IPS-18c (cell line): ENCODE data around the gene OSR1.
A peak's percentile ranks its signal among the peaks of the same experiment; 100 is the strongest.

Experiments
- H3K4me3 ChIP-seq: 2 replicates; pipeline ENCODE4 v1.7.0; 2013; ENCODE audit warnings: low read depth, mild to moderate bottlenecking, low read length, moderate library complexity; ENCODE audit not compliant: insufficient read depth
- H3K9me3 ChIP-seq: one replicate; pipeline ENCODE4 v1.6.1; 2013; ENCODE audit warnings: mild to moderate bottlenecking, low read length, moderate library complexity; ENCODE audit not compliant: control insufficient read depth, insufficient read depth

The OSR1 gene

DNA sequence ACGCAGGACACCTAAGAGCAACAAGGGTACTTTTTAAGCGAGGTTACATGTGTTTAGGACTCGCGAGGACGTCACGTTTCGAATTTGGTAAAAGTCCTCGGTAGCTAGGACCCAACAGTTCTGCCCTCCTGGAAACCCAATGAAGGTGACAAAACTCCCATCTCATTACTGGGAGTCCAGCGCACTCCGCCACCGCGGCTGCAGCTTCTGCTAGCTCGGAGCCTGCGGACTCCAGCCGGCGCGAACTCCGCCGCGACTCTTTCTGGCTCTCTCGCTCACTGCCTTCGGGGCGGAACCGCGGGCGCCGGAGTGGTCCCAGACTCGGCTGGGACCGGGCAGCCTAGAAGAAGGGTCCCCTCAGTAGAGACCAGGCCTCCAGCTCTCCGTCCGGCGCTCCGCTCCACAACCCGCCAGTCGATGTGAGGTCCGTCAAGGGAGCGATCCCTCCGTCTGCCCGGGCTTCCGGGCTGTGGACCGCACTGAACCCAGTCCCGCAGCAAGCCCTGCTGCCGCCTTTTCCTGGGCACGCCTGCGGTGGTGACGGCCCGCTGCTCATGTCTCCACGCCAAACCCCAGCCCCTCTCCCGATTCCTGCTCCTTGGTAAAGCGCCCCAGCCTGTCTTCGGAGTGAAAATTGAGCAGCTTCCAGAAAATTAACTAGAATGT, 3.0 kb upstream of the OSR1 start:
- Histone ChIP-seq H3K4me3 (peak overlapping the region; percentile 29; the same call in 1 of the 2 replicates), H3K9me3 (peaks cover 3% of the 10 kb centered on the region)

DNA sequence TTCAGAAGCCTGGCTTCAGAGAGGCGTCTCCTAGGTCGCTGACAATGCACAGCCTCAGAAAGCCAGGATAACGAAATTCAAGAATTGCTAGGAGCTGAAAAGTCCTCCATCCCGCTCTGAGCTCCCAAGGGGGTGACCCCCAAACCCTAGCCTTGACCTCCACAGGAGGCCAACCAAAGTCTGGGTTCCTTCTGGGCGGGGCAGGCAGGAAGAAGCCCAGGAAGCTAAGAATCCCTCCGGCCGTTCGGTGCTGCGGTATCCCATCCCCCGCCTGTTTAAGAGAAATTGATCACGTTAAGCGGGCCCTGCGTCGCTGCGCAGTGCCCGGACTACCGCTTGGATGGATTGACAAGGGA, 2.5 kb upstream of the OSR1 start:
- 0 out of 2 replicates have a peak overlapping the region, but pooled peaks have one; percentile 29 for H3K4me3 ChIP-seq
- peaks cover 3% of the 10 kb centered on the region for H3K9me3 ChIP-seq

GRCh38 chr2:19360266-19360965, 2.0 kb upstream of the OSR1 start:
- H3K9me3 ChIP-seq = peaks cover 3% of the 10 kb centered on the region
- H3K4me3 ChIP-seq = no peak overlapping the region

GRCh38 chr2:19359456-19359855, 1.0 kb upstream of the OSR1 start:
- H3K9me3 ChIP-seq = peaks cover 3% of the 10 kb centered on the region
- no peak overlapping the region for H3K4me3 ChIP-seq

DNA sequence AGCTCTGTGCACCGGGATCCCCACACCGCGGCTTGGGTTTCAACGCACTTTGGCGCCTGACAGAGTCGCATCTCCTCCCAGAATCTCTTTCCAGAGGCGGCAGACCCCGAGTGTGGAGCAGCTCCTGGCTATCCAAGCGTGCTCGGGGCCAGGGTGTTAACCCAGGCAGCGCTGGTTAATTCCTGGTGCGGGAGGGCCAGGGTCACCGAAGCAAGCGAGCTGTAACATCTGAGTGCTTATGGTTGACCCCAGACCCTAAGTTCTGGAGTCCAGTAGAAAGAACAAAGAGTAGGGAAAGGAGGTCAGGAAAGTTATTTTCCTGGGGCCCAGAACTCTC, 566 bp upstream of the OSR1 start:
- Histone ChIP-seq H3K4me3 (peak overlapping the region; percentile 60), H3K9me3 (peaks cover 3% of the 10 kb centered on the region)

- Histone ChIP-seq H3K9me3 (peaks cover 3% of the 10 kb centered on the region), H3K4me3 (peak overlapping the region; percentile 58)
These were observed 801 bp downstream of the OSR1 start for GRCh38 chr2:19357402-19358241.

- peaks cover 1% of the 10 kb centered on the region for H3K9me3 ChIP-seq
- peak overlapping the region; percentile 20; the same call in 1 of the 2 replicates for H3K4me3 ChIP-seq
These were observed 1.6 kb downstream of the OSR1 start for GRCh38 chr2:19356545-19357401.

DNA sequence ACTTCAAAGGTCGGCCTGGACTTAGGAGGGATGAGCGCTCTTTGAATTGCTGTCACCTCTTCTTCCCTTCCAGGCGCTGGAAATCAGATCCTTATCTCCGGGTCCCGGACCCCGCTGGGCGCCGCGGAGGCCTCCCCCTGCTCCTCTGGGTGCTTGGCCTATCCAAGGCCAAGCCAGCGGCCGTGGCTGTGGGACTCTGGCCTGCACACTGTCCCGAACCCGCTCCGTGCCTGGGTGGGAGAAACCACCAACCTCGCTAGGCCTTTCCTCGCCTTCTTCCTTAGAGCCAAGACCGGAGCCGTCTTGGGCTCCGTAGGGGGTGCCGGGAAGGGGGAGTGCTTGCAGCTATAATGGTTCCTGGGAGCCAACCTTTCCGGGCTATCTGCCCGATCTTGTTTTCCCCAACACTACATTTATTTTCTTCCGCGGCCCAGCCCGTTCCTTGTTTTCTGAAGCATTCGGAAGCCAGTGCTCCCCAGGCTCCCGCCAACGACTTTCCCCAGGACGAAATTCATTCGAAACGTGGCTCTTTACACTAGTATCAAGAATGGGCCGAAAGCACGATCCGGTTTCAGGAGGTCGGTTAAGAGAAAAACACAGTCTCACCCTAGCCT, 2.4 kb downstream of the OSR1 start:
- 0 out of 2 replicates have a peak overlapping the region, but pooled peaks have one; percentile 9 for H3K4me3 ChIP-seq
- no peaks in the 10 kb centered on the region for H3K9me3 ChIP-seq

- Histone ChIP-seq H3K9me3 (no peaks in the 10 kb centered on the region), H3K4me3 (no peak overlapping the region)
These were observed 3.0 kb downstream of the OSR1 start for GRCh38 chr2:19355416-19355821.

DNA sequence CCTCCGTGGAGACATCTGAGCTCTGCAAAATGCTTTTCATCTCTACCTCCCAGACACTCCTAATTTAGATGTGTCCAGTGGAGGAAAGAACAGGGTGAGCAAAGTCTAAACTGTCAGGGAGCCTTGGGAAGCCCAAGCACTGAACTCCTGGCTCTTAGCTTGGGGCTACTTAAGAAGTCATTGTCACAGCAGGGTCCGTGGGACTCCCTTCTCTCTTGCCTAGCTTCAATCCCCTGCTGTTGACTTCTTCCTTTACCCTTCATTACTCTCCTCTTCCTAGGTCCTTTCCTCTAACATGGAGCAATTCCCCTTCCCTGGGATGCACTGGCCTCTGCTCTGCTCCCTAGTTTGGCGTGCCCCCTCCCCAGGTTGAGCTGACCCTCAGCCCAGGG, 3.4 kb downstream of the OSR1 start:
- H3K9me3 ChIP-seq = no peaks in the 10 kb centered on the region
- H3K4me3 ChIP-seq = no peak overlapping the region

DNA sequence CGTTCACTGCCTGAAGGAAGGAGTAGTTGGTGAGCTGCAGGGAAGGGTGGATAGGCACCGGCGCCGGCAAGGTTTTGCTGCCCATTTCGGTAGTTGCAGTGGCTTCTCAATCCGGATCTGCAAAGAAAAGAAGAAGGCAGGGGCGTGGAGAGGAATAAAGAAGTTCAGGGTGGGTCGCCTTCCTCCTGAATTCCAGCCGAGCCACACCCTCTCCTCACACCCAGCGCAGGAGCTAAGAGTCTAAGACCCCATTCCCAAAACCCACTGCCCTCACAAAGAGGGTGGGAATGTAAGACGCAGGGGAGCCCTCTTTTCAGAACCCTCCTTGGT, 4.7 kb downstream of the OSR1 start:
- no peak overlapping the region for H3K4me3 ChIP-seq
- no peaks in the 10 kb centered on the region for H3K9me3 ChIP-seq

DNA sequence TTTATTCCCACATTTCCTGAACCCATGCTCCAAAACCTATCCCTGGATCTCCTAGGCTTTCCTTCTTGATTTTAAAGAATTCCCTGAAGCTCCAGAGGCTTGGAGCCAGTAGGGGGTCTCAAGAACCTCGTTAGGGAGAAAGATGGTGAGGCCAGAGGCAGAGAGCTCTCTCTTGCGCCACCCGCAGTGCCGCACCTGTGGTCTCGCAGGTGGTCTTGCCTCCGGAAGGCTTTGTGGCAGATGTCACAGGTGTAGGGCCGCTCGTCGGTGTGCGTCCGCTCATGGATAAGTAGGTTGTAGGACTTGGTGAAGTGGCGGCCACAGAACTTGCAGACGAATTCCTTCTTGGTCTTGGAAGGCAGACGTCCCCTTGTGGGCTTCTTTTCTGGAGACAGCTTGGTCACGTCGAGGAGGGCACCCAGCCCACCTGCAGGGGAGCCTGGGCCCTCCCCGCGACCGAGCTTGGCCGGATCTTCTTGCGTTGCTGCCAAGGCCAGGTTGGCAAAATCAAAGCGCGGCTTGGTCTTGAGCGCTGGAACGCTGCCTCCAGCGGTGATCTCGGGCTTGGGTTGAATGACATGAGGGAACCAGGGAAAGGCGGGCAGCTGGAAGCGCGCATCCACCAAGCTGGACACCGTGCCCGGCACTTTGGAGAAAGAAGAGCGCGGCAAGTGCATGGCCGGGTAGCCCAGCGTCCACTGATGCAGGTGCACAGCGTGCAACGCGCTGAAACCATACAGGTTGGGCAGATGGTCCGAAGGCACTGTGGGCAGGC, 5.3 kb downstream of the OSR1 start:
- Histone ChIP-seq H3K9me3 (no peaks in the 10 kb centered on the region), H3K4me3 (no peak overlapping the region)

GRCh38 chr2:19351899-19352697, 6.3 kb downstream of the OSR1 start:
- Histone ChIP-seq H3K9me3 (no peaks in the 10 kb centered on the region), H3K4me3 (peak overlapping the region; percentile 49; the same call in 1 of the 2 replicates)

DNA sequence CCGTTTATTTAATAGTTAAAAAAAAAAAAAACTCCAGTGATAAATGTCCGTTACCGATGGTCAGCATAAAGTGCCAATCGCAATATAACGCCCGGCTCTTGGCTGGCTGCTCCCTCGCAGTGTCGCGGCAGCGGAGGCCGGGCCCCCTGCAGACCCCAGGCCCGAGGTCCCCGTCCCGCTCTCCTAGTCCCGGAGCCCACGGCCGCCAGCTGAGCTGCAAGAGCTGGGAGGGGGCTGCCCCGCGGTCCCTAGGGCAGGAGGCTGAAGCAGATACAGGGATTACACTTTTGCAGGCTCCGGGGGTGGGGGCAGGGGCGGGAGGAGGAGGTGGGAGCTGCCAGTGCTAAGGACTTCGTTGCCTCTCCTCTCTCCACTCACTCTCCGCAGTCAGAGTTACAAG, 6.9 kb downstream of the OSR1 start:
- peak overlapping the region; percentile 49; the same call in 1 of the 2 replicates for H3K4me3 ChIP-seq

GRCh38 chr2:19350678-19351401, 7.6 kb downstream of the OSR1 start:
- peak overlapping the region; percentile 49 for H3K4me3 ChIP-seq
- no peaks in the 10 kb centered on the region for H3K9me3 ChIP-seq

More for the DNA sequence above, 6.9 kb downstream of the OSR1 start:
- H3K9me3 ChIP-seq = no peaks in the 10 kb centered on the region
